Fibroblast of skin of back (primary cell): ENCODE results near the gene PSMA7.
"Not testable (repeated sequence)": the region's sequence is repeated elsewhere in the genome, so short reads cannot be mapped to it uniquely, and the experiment has no call there.

Experiments used
- DNase-seq: peaks from one replicate; pipeline ENCODE4 v3.0.0-alpha.2; 2013

The PSMA7 gene

DNA sequence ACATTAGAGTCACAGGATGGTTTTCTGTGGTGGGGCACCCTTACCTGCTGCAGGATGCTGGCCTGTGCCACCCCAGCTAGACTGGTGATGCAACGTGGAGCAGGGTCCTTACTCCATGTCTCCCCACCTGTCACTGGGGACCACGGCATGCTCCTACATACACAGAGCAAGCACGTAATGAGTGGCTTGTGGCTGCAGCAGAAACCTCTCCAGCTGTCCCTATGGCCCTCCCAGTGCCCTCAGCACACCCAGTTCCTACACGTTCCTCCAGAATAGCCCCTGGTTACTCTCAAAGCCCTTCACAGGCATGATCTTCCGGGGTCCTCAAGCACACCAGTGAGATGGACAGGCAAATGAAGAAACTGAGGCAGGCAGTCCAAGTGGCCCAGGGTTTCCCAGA, 24.1 kb downstream of the PSMA7 start:
- no peak for DNase-seq

GRCh38 chr20:62118113-62119043, 24.8 kb downstream of the PSMA7 start:
- no peak for DNase-seq

DNA sequence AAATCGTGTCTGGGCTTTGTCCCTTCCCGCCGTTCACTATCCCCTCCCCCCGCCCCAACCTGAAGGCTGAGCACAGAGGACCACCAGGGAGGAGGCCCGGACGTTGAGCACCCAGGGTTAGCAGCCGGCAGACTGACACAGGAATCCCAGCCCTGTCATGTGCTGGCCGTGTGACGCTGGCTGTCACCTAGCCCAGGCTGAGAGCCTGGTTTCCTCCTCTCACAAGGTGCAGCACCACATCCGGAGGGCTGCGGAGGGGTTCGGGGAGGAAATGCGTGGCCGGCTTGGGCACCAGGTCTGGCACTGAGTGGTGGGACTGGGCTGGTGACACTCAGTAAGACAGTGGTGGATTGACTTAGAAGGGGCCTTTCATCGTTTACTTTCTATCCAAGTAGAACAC, 25.5 kb downstream of the PSMA7 start:
- no peak for DNase-seq

- no peak for DNase-seq
Observed at GRCh38 chr20:62117362-62117646, 25.9 kb downstream of the PSMA7 start.

GRCh38 chr20:62116558-62117361, 26.4 kb downstream of the PSMA7 start:
- no peak for DNase-seq

- DNase-seq: not testable (repeated sequence)
Observed at GRCh38 chr20:62115800-62116407, 27.3 kb downstream of the PSMA7 start.

DNA sequence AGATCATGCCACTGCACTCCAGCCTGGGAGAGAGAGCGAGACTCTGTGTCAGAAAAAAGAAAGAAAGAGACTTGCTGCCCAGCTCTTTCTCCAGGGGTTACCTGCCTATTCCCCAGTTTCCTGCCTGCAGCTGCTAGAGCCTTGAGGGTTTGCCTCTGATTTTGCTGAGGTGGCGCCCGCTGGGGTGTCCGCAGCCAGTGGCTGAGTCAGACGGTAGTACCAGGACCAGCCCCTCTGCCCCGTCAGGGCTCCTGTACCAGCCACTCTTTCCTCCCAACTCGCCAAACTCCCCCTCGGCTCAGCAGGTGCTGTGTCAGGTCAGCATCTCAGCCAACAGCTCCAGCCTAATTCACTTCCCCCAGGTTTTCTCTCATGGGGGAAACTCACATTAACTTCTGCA, 28.3 kb downstream of the PSMA7 start:
- no peak for DNase-seq

DNA sequence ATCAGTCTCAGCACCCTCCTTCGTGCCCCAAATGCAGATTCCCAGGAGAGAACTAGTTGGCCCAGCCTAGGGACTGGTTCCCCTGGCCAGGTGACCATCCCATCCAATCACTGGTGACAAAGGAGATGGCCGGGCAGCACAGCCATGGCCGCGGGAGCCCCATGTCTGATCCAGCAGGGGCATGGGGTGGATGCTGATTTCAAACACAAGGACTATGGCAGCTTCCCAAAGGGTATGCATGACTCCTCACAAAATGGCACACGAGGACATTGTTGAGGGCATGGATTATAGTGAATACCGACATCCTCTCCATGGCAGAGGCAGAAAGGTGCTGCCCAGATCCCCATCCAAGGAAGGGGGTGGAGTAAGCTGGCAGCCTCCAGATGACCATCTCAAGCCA, 30.8 kb downstream of the PSMA7 start:
- DNase-seq: no peak

DNA sequence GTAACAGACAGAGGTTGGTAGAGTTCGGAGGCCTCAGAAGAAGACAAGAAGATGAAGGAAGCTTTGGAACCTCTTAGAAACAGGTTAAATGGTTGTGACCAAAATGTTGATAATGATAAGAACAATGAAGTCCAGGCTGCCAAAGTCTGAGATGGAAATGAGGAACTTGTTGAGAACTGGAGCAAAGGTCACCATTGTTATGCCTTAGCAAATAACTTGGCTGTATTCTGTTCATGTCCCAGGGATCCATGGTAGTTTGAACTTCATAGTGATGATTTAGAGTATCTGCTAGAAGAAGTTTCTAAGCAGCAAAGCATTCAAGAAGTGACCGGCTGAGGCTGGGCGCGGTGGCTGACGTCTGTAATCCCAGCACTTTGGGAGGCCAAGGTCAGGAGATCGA, 32.0 kb downstream of the PSMA7 start:
- no peak for DNase-seq

DNA sequence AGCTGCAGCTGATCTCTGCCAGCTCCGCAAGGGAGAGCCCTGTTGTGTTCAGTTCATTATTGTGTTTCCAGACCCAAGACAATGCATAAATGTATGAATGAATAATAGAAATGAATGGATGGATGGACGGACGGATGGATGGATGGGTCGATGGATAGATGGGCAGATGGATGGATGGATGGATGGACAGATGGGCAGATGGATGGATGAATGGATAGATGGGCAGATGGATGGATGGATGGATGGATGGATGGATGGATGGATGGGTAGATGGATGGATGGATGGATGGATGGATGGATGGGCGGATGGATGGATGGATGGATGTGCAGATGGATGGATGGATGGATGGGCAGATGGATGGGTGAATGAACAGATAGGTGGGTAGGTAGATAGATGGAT, 37.6 kb downstream of the PSMA7 start:
- no peak for DNase-seq

DNA sequence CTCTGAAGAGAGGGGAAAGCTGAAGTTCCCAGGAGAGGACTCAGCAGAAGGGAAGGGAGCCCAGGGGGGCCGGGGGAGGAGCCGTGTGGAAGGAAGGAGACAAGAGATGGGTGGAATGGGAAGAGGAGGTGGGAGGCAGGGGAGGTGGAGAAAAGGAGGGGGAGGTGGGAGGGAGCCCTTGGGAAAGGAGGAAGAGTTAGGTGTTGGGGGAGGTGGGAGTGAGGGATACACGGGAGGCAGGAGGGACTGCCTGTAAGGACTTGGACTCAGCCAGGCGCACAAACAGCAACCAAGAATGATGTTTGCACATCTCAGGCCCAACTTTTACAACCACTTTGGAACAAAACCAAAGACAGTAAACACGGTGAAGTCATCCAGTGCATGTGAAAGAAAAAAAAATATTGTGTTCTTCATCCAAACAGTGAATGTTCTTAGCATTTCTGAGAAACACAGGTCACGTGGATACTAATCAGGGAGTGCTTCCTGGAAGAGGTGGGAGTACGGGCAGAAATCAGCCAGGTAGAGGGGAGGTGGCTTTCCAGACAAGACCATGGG, 38.3 kb downstream of the PSMA7 start:
- DNase-seq: no peak

DNA sequence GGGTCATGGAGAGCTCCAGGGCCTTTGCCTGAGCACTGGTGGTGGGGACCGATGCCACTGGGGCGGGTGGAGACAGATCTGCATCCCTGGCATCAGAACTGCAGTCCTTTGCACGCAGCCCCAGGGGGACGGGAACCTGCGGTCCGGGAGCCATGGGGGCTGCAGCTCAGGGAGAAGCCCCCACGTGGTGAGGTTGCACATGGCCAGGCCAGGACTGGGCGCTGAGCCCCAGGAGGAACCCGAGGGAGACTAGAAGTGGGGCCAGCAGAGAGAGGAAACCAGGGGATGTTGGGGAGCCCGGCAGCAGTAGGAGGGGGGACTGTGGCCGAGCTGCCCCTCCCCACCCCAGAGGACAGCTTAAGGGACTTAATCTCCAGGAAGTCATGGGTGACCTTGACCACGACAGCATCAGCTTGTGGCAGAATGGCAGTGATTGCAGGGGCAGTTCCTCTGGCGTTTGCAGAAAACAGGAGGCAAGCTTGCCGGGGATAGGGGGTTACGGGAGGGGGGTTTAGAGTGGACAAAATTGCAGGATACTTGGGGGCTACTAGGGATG, 38.9 kb downstream of the PSMA7 start:
- DNase-seq: no peak

- DNase-seq: no peak
Observed at GRCh38 chr20:62103508-62104233, 39.5 kb downstream of the PSMA7 start.

DNA sequence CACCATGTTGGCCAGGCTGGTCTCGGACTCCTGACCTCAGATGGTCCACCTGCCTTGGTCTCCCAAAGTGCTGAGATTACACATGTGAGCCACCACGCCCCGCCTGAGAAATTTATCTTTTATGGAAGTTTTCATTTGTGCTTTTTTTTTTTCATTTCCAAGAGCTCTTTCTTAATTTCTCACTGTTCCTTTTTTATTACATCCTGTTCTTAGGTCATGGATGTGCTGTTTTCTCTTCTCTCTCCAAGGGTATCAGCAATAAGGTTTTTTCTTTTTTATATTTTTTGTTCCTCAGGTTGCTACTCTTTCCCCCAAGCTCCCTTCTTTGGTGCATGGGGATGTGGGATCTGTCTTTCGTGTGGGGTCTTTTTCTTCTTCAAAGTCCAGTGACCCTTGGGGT, 42.1 kb downstream of the PSMA7 start:
- no peak for DNase-seq

GRCh38 chr20:62097881-62098407, 45.2 kb downstream of the PSMA7 start:
- no peak for DNase-seq

- DNase-seq: no peak
Observed at GRCh38 chr20:62096421-62097380, 46.5 kb downstream of the PSMA7 start.

DNA sequence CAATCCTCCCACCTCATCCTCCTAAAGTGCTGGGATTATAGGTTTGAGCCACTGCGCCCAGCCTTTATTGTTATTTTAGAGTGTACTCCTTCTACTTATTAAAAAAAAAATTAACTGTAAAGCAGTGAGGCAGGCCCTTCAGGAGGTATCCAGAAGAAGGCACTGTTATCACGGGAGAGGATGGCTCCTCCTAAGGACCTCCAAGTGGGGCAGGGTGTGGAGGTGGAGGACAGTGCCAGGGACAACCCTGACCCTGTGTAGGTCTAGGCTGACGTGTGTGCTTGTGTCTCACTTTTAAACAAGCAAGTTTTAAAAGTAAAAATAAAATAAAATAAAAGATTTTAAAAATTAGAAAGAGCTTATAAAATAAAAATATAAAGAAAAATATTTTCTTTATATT, 53.8 kb downstream of the PSMA7 start:
- no peak for DNase-seq

DNA sequence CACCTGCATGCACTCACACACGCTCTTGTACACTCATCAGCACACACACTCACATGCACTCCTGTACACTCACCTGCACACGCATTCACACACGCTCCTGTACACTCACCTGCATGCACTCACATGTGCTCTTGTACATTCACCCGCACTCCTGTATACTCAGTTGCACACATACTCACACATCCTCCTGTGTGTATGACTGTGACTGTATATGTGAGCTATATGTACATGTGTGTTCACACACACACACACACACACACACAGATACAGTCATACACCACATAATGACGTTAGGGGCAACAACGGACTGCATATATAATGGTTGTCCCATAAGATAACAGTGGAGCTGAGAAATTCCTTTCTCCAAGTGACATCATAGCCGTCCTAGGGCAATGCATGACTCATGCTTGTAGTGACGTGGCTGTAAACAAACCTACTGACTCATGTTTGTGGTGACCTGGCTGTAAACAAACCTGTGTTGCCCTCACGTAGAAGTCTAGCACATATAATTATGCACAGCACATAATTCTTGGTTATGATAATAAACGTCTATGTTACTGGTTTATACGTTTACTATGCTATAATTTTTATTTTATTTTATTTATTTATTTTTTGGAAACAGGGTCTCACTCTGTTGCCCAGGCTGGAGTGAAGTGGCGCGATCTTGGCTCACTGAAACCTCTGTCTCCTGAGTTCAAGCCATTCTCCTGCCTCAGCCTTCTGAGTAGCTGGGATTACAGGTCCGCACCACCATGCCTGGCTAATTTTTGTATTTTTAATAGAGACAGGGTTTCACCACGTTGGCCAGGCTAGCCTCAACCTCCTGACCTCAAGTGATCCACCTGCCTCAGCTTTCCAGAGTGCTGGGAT, 54.7 kb downstream of the PSMA7 start:
- DNase-seq: peak; percentile 64

DNA sequence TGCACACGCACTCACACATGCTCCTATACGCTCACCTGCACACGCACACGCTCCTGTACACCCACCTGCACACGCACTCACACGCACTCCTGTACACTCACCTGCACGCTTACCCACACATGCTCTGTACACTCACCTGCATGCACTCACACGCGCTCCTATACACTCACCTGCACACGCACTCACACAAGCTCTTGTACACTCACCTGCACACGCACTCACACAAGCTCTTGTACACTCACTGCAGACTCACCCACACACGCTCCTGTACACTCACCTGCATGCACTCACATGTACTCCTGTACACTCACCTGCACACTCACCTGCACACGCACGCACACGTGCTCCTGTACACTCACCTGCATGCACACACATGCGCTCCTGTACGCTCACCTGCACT, 55.6 kb downstream of the PSMA7 start:
- no peak for DNase-seq

DNA sequence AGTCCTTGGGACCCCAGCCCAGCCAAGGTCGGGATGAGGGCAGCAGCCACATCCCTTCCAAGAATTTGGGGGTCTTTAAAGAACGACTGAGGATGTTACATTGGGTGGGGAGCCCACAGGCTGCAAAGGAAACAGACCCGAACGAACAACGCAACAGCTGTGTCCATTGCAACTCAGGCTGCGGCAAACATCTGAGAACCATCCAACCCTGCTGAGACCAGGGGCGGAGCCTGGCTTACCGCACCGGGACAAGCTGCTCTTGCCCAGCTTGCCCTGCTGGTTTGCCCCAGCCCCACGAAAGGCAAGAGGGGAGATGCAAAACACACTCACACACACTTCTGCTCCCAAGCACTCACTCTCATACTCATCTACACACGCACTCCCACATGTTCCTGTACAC, 56.0 kb downstream of the PSMA7 start:
- DNase-seq: no peak
